NB4 (cell line): Measurements from ENCODE around the gene MARK1.

ENCODE experiments used
- TF ChIP-seq, protein P1 (sequence below): IDR thresholded peaks from one replicate; pipeline ENCODE4 v1.5.1; 2012; ENCODE audit warnings: low read depth, low read length
- TF ChIP-seq, protein P2 (sequence below): IDR thresholded peaks from 2 replicates; pipeline ENCODE4 v1.6.1; 2011; ENCODE audit warnings: low read depth, low read length

DNA sequence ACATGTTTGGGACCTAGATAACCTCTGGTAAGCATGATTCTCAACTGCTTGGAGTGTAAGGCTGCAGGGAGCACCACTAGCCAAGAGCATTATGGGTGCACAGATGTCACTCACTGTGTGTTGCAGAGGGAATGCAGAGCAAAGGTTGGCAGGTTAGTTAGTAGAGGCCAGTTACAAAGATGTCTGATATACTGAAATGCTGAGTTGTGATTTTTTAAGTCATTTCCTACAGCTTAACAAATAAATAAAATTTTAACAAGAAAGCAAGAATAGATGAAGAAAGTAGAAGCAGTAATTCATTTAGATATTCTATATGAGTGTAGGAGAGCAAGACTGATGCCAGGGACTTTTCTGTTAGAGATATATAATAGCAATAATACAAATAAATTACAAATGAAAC lies 64.8 kb downstream of the MARK1 start:
- TF ChIP-seq, protein P1, sequence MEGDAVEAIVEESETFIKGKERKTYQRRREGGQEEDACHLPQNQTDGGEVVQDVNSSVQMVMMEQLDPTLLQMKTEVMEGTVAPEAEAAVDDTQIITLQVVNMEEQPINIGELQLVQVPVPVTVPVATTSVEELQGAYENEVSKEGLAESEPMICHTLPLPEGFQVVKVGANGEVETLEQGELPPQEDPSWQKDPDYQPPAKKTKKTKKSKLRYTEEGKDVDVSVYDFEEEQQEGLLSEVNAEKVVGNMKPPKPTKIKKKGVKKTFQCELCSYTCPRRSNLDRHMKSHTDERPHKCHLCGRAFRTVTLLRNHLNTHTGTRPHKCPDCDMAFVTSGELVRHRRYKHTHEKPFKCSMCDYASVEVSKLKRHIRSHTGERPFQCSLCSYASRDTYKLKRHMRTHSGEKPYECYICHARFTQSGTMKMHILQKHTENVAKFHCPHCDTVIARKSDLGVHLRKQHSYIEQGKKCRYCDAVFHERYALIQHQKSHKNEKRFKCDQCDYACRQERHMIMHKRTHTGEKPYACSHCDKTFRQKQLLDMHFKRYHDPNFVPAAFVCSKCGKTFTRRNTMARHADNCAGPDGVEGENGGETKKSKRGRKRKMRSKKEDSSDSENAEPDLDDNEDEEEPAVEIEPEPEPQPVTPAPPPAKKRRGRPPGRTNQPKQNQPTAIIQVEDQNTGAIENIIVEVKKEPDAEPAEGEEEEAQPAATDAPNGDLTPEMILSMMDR = no peak
- TF ChIP-seq, protein P2, sequence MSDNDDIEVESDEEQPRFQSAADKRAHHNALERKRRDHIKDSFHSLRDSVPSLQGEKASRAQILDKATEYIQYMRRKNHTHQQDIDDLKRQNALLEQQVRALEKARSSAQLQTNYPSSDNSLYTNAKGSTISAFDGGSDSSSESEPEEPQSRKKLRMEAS = no peak
